Adrenal gland (tissue), 5 donors: ENCODE measurements around the gene FRS2.

Experiments
- CTCF ChIP-seq, 6 experiments: fragments of 450-650 bp in 4 of 6; fragments of 200-600 bp in 2 of 6; sonication (generic) in 1 of 6; IDR thresholded peaks; 1 replicate in 5 of 6; 2 replicates in 1 of 6; pipeline versions ENCODE4 v1.5.1 to v1.8.0; 2016 to 2021; ENCODE audit warnings: antibody characterized with exemption in 6 of 6, mild to moderate bottlenecking in 2 of 6, moderate library complexity in 1 of 6
- POLR2A ChIP-seq, 2 donors: fragments of 450-650 bp; IDR thresholded peaks; one replicate each; pipeline ENCODE4 v1.6.1; 2017; ENCODE audit warnings: antibody characterized with exemption in 2 of 2, mild to moderate bottlenecking in 2 of 2, moderate library complexity in 1 of 2
- donor health status: DM: no; HTN: no; CAD: no.

- TF ChIP-seq CTCF (IDR thresholded peaks at IDR 0.05) (no peak), POLR2A (IDR thresholded peaks at IDR 0.05) (no peak)
These were observed 41.7 kb upstream of the FRS2 start for GRCh38 chr12:69428351-69429073.
